OCI-LY1 (cell line): ENCODE measurements around the gene NPR1.

Source experiments
- CTCF ChIP-seq: fragments of 200-600 bp; sonication (generic), shearing (Covaris generic); IDR thresholded peaks from 2 replicates; pipeline ENCODE4 v1.5.1; 2017; ENCODE audit warnings: mild to moderate bottlenecking, antibody characterized with exemption, low read length, moderate library complexity, mixed read lengths
- EZH2 ChIP-seq: fragments of 200-600 bp; sonication (generic), shearing (Covaris generic); IDR thresholded peaks from 2 replicates; pipeline ENCODE4 v1.8.0; 2017; ENCODE audit warnings: borderline replicate concordance, mixed run types, mild to moderate bottlenecking, antibody characterized with exemption, low read length, moderate library complexity, mixed read lengths

GRCh38 chr1:153734396-153735089, 56.1 kb downstream of the NPR1 start:
- no peak for TF ChIP-seq CTCF
- no peak for TF ChIP-seq EZH2
